ENCODE results near the gene SEMA3G.

The SEMA3G gene

DNA sequence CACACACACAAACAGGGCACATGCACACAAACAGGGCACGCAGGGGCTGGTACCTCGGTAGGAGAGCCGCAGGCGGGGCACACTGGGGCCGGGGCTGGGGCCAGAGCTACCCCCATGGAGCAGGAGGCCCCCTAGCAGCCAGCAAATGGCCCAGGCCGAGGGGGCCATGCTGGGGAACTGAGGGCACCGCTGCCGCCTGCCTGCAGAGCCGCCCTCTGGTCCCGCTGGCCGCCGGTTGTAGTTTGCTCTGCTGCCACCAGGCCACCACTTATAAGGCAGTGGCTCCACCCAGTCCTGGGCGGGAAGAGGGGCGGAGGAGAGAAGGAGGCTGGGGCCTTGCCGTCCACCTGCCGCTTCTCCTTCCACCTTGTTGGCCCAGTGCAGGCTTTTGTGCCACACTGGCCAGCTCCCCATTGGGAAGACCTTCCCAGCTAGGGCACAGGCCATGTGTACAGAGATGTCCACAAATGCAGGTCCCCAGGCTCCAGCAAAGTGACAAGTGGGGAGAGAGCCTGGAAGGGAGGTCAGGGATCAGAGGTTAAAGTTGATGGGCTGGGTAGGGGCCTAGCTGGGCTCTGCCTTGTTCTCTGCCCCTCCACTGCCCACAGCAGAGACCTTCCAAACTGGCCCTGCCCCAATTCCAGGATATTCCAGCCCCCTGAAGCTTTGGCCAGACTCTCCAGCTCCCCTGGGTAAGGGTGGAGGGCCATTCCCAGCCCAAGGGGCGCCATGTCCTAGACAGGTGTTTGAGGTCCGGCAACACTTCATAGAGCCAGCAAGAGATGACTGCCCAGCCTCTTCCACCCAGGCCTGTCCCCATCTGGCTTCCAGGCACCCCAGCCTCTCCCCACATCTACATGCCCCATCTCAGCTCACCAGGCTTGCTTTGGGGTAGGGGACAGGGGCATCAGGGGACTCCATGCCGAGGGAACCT is at the start of gene SEMA3G:
Gene SEMA3G, minus strand, starts transcription at position 244 of the 934 bp plus-strand sequence. Its CDS starts 76 bp downstream, at position 168.
- DNase-seq (ENCODE audit: low read depth), result no peak

DNA sequence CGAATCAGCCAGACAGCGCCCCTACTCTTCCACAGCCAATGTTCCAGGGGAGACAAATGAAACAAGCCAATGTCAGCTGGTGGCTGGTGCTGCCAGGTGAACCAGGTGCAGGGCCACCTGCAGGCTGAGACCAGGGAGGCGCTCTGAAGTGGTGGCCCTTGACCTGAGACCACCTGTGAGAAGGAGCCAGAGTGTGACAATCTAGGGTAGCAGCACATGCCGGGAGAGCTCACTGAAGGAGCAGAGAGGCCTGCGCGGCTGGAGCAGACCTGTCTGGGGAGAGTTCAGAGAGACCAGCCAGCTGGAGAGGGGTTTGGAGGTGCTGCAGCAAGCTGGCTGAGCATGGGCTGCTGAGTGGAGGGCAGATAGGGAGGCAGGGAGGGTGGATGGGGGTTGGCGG is 49.5 kb upstream of the SEMA3G start:
- no peak for DNase-seq (ENCODE audit: low read depth)

GRCh38 chr3:52493232-52494017 is 48.5 kb upstream of the SEMA3G start:
- no peak for DNase-seq (ENCODE audit: low read depth)

DNA sequence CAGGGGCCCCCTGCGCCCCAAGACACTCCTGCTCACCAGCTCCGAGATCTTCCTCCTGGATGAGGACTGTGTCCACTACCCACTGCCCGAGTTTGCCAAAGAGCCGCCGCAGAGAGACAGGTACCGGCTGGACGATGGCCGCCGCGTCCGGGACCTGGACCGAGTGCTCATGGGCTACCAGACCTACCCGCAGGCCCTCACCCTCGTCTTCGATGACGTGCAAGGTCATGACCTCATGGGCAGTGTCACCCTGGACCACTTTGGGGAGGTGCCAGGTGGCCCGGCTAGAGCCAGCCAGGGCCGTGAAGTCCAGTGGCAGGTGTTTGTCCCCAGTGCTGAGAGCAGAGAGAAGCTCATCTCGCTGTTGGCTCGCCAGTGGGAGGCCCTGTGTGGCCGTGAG is 47.2 kb upstream of the SEMA3G start:
- no peak for DNase-seq (ENCODE audit: low read depth)

DNA sequence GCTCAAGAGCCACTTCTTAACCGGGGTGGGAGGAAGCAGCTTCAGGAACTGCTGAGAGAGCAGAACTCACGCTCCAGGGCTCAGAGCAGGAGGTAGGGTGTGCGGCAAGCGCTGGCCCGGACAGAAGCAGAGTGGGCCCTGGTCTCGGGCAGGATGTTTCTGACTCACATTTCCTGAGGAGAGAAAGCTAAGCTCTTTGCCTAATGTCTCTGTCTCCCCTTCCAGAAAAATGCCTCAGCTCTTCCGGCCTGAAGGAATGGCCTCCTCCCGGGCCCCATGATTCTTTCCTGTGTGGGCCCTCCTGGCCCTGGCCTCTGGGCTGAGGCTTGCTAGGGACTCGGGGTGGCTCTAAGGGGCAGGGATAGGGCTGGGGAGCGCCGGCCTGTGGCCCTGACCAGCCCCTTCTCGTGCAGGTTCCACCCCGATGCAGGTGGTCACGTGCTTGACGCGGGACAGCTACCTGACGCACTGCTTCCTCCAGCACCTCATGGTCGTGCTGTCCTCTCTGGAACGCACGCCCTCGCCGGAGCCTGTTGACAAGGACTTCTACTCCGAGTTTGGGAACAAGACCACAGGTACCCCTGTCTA is 46.1 kb upstream of the SEMA3G start:
- DNase-seq (ENCODE audit: low read depth), result peak; percentile 76

DNA sequence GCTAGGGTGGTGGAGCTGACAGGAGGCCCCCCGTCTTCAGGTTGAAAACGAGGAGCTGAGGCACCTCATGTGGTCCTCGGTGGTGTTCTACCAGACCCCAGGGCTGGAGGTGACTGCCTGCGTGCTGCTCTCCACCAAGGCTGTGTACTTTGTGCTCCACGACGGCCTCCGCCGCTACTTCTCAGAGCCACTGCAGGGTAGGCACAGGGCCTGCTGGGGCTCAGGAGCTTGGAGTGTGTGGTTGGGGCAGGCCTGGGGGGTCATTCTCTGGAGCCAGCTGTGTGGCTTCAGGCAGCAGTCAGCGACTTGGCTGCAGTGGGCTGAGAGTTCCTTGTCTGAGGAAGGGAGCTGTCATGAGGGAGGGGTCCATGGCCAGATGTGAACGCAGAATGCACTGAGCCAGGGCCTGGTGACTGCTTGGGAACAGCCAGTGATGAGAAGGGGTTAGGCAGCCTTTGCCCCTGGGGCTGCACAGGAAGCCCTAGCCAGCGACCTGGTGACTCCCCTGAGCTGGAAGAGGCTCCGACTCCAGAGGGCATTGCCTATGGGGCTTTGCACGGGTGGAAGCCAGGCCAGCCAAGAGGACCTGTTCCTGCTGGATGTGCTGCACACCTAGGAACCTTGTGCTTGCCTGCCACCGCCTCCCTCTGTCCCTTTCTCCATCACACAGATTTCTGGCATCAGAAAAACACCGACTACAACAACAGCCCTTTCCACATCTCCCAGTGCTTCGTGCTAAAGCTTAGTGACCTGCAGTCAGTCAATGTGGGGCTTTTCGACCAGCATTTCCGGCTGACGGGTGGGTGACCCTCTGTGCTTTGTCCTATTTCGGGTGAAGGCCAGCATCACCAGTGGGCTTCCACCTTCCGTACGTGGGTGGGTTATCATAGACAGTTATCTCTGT is 45.4 kb upstream of the SEMA3G start:
- DNase-seq (ENCODE audit: low read depth), result no peak

- DNase-seq (ENCODE audit: low read depth), result no peak
Measured at GRCh38 chr3:52489453-52489852, 44.5 kb upstream of the SEMA3G start.

- DNase-seq (ENCODE audit: low read depth), result no peak
Measured at GRCh38 chr3:52488746-52489145, 43.8 kb upstream of the SEMA3G start.

GRCh38 chr3:52487788-52488691 is 43.1 kb upstream of the SEMA3G start:
- no peak for DNase-seq (ENCODE audit: low read depth)

GRCh38 chr3:52487050-52487787 is 42.3 kb upstream of the SEMA3G start:
- no peak for DNase-seq (ENCODE audit: low read depth)

DNA sequence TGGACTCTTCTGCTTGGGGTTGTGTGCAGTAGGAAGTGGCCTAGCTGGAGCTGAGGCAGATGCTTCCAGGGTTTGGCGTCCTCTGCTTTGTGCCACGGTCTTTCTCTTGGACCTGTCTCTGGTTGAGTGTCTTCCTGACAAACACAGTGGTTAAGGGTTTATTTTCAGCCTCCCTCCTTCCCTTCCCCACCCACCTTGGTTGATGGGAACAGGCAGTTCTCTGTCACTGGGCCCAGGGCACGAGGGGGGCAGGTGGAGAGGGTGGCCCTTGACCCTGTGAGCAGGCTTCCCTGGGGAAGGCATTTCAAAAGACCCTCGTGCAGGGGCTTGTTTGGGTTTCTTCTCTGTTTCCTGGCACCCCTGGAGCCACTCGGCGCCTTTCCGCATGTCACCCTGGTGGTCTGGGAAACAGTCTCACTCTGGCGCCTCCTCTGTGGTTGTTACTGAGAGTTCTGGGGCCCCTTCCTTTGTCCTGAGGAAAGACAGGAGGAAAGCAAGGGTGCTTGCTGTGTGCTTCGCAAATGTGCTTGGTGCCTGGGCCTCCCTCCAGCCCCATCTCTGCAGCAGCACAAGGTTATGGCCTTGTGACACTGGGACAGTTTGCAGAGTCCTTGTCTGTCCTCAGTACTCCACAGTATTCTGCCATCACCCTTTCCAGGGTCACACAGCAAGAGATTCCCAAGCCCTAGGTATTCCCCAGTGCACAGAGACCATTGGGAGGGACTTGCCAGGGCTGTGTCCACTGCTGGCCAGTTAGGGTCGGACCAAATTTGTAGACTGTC is 40.0 kb upstream of the SEMA3G start:
- no peak for DNase-seq (ENCODE audit: low read depth)

- DNase-seq (ENCODE audit: low read depth), result peak; percentile 82
Measured at GRCh38 chr3:52483577-52484381, 38.9 kb upstream of the SEMA3G start.

DNA sequence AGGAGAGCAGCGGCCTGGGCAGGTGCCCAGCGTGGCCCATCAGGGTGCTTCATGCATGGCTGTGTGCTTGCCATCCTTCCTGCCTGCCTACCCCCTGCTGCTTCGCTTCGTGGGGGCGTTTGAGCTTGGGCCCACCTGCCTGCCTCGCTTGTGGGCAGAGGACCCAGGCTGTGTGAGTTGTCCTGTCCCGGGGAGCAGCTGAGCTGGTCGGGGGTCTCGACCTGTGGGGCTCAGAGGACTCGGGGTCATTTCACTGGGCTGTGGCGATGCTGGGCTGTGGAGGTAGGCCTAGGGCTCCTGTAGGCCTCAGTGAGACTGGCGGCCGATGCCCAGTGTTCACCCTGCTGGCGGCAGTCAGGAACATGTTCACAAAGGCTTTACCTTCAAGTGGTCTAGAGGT is 38.2 kb upstream of the SEMA3G start:
- no peak for DNase-seq (ENCODE audit: low read depth)

- DNase-seq (ENCODE audit: low read depth), result peak; percentile 43
Measured at GRCh38 chr3:52481819-52482521, 37.1 kb upstream of the SEMA3G start.

DNA sequence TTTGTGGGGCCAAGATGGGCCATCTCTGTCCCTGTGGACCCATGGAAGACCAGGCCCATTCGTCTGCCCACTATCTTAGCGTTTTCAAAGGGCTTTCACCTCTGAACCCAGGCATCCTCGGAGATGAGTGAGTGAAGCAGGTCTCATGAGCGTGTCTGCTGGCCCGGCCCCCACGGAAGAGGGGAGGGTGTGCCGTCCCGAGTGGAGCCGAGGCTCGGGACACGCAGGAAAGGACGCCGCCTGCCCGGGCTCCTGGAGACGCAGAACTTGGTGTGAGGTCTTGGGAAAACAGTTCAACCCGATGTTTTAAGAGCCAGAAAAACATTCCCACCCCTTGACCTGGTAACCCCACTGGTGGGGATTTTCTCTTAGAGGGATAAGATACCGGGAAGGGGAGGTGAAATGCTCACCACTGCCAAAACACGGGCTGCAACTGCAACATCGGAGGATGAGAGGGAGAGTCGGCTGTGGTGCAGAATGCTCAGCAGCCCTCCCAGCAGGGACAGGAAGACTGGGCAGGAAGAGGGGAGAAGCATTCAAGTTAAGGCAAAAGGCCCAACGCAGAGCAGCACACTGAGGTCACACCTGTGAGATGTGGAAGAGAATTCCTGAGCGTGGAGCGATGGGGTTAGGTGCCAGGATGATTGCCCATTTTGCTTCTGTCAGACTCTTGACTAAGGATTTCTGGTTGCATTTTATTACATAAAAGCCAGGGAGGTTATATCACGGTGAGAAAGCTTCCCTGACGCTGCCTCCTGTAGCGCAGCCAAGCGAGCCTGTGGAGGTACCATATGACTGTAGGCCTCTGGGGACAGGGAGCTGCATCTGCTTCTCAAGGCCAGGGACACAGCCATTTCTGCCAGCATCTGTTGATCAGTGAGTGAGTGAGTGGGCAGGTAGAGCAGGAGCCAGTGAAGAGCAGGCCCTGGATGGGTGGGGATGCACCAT is 36.1 kb upstream of the SEMA3G start:
- DNase-seq (ENCODE audit: low read depth), result no peak

DNA sequence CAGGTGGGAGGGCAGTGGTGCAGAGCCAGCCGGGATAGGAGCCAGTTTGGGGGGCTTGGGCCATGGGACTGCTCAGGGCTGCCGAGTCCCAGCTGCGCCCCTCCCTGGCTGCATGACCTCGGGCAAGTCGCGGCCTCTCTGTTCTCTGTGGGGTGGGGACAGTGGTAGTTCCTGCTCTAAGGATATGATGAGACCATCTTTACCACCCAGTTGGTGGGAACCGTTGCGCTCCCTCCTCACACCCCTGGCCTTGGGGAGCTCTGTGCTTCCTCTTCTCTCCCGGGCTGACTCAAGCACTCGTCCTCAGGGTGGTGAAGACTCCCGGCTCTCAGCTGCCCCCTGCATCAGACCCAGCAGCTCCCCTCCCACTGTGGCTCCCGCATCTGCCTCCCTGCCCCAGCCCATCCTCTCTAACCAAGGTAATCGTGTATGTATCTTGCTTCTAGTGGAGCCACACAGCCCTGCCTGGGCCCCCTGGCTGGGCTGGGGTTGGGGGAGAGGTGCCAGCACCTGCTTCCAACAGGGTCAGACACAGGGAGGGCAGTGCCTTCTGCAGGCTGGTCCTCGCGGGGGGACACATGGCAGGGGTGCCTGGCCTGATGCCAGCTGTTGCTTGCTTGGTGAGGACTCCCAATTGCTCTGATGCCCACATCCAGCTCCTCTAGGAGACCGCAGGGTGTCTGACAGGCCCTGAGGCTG is 35.1 kb upstream of the SEMA3G start:
- no peak for DNase-seq (ENCODE audit: low read depth)
